ENCODE results near the gene ESRRA.

GRCh38 chr11:64291752-64292459 is 13.4 kb upstream of the ESRRA start:
- no peak for TF ChIP-seq CTBP1 (IDR thresholded peaks at IDR 0.05; ENCODE audit: borderline replicate concordance)
- no peak for TF ChIP-seq ARNT (IDR thresholded peaks at IDR 0.05)
- no peak for TF ChIP-seq FOXK2 (IDR thresholded peaks at IDR 0.05)
- TF ChIP-seq FOXM1 (IDR thresholded peaks at IDR 0.05; ENCODE audit: borderline replicate concordance): no peak
- TF ChIP-seq FOXA1 (IDR thresholded peaks at IDR 0.05): no peak
- TF ChIP-seq SP1 (IDR thresholded peaks at IDR 0.05): no peak
- no peak for TF ChIP-seq TARDBP (IDR thresholded peaks at IDR 0.05)

All from HEK293T (cell line).